Activated B cell treated with CpG ODN at 0.5 μM for 24 hours (primary cell): ENCODE results near the gene SETD1B. TPM values are rescaled to one million over a fixed set of nuclear protein-coding genes. Genes with fewer than 3 reads are reported as not detected.
"Not testable (repeated sequence)": the region's sequence is repeated elsewhere in the genome, so short reads cannot be mapped to it uniquely, and the experiment has no call there.

Experiments
- ATAC-seq: fragments of 200-7000 bp; cut with Tn5 transposase; one replicate; pipeline ENCODE4 v1.10.0; 2021; ENCODE audit warnings: low read depth, mild to moderate bottlenecking, moderate library complexity
- CTCF ChIA-PET: fragments of 350-600 bp; sonication (Branson Sonifier 250); formaldehyde crosslinking; loops from one replicate; lab custom pipeline; 2021; ENCODE audit warnings: antibody characterized with exemption; lab: Charles Lee
- POLR2A ChIA-PET: fragments of 350-600 bp; sonication (Branson Sonifier 250); formaldehyde crosslinking; loops from one replicate; lab custom pipeline; 2021; ENCODE audit warnings: antibody characterized with exemption; lab: Charles Lee
- DNase-seq: peaks from one replicate; pipeline ENCODE4 v3.0.0; 2022
- H3K27ac Mint-ChIP-seq: one replicate; pipeline ENCODE4 v1.8.0; 2020; ENCODE audit warnings: mixed read lengths
- H3K27me3 Mint-ChIP-seq: one replicate; pipeline ENCODE4 v1.8.0; 2021; ENCODE audit warnings: mixed read lengths
- H3K36me3 Mint-ChIP-seq: one replicate; pipeline ENCODE4 v1.8.0; 2021; ENCODE audit warnings: low read depth, mixed read lengths
- H3K4me1 Mint-ChIP-seq: one replicate; pipeline ENCODE4 v1.8.0; 2021; ENCODE audit warnings: mixed read lengths
- H3K4me3 Mint-ChIP-seq: one replicate; pipeline ENCODE4 v1.8.0; 2020; ENCODE audit warnings: mild to moderate bottlenecking, mixed read lengths
- H3K9me3 Mint-ChIP-seq: one replicate; pipeline ENCODE4 v1.8.0; 2020; ENCODE audit warnings: mixed read lengths
- CTCF ChIP-seq: fragments of 200-600 bp; IDR thresholded peaks from one replicate; pipeline ENCODE4 v1.8.0; 2022; ENCODE audit warnings: antibody characterized with exemption, mild to moderate bottlenecking
- intact Hi-C: fragments of 100-400 bp; cut with micrococcal nuclease; formaldehyde crosslinking; loops from one replicate; pipeline ENCODE4 v1.15.1; 2024
- total RNA-seq: library from RNA; stranded (reverse); gene quantifications from 2 replicates; pipeline ENCODE4 v1.2.3, GENCODE V29; 2022

SETD1B gene
- total RNA-seq, 1 donor from 2014 or later, result 40.3 TPM

GRCh38 chr12:121861636-121862254, 57.9 kb downstream of the SETD1B start:
- H3K36me3 Mint-ChIP-seq, result no peaks in the 10 kb centered on the region
- no peaks in the 10 kb centered on the region for H3K9me3 Mint-ChIP-seq
- H3K27ac Mint-ChIP-seq, result no peak overlapping the region
- ChIA-PET CTCF (no interaction called here), POLR2A (no interaction called here)
- ATAC-seq (no peak), DNase-seq (no peak)
- no peak for TF ChIP-seq CTCF
- intact Hi-C loops, result no loop called here
- H3K4me3 Mint-ChIP-seq, result no peak overlapping the region
- H3K27me3 Mint-ChIP-seq, result no peaks in the 10 kb centered on the region
- no peaks in the 10 kb centered on the region for H3K4me1 Mint-ChIP-seq

GRCh38 chr12:121866331-121866730, 62.5 kb downstream of the SETD1B start:
- no peak for TF ChIP-seq CTCF
- Mint-ChIP-seq H3K27me3 (no peaks in the 10 kb centered on the region), H3K9me3 (no peaks in the 10 kb centered on the region), H3K27ac (no peak overlapping the region), H3K4me3 (no peak overlapping the region), H3K4me1 (no peaks in the 10 kb centered on the region), H3K36me3 (no peaks in the 10 kb centered on the region)
- intact Hi-C loops, result no loop called here
- DNase-seq, result no peak
- ATAC-seq, result no peak
- POLR2A ChIA-PET, result no interaction called here
- CTCF ChIA-PET, result interaction anchor here (0.7 kb wide), 1 partner anchor 61 kb away, joined by 3 read pairs; no protein-coding TSS in a partner anchor

- H3K4me3 Mint-ChIP-seq, ATAC-seq, H3K4me1 Mint-ChIP-seq, DNase-seq, H3K9me3 Mint-ChIP-seq, H3K36me3 Mint-ChIP-seq, CTCF ChIA-PET, H3K27ac Mint-ChIP-seq, intact Hi-C loops, H3K27me3 Mint-ChIP-seq: not testable (repeated sequence)
- POLR2A ChIA-PET, result interaction anchor here (0.7 kb wide), 1 partner anchor 91 kb away, joined by 5 read pairs; no protein-coding TSS in a partner anchor
Observed at GRCh38 chr12:121869229-121869628, 65.4 kb downstream of the SETD1B start.

DNA sequence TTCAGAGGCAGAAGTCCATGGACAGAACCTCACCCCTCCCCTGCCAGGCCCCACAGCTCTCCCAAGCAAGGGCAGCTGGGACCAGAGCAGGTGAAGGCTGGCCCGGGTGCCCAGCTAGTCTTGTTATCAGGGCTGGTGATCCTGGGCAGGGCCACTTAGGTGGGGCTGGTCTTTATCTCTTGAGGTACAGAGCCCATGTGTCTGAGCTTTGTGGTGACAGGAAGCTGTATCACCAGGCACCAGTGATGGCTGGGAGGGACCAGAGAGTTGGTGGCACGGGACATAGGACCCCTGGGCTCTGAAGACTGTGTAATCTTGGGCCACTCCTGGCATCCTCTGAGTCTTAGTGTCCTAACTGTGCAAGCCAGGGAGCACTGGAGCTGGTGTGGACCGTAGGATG, 67.7 kb downstream of the SETD1B start:
- CTCF ChIA-PET, result no interaction called here
- POLR2A ChIA-PET, result no interaction called here
- no peaks in the 10 kb centered on the region for H3K9me3 Mint-ChIP-seq
- ATAC-seq (no peak), DNase-seq (no peak)
- no peaks in the 10 kb centered on the region for H3K27me3 Mint-ChIP-seq
- H3K4me1 Mint-ChIP-seq, result peaks cover 2% of the 10 kb centered on the region
- no peak overlapping the region for H3K4me3 Mint-ChIP-seq
- intact Hi-C loops, result no loop called here
- no peak overlapping the region for H3K27ac Mint-ChIP-seq
- no peak for TF ChIP-seq CTCF
- no peaks in the 10 kb centered on the region for H3K36me3 Mint-ChIP-seq

DNA sequence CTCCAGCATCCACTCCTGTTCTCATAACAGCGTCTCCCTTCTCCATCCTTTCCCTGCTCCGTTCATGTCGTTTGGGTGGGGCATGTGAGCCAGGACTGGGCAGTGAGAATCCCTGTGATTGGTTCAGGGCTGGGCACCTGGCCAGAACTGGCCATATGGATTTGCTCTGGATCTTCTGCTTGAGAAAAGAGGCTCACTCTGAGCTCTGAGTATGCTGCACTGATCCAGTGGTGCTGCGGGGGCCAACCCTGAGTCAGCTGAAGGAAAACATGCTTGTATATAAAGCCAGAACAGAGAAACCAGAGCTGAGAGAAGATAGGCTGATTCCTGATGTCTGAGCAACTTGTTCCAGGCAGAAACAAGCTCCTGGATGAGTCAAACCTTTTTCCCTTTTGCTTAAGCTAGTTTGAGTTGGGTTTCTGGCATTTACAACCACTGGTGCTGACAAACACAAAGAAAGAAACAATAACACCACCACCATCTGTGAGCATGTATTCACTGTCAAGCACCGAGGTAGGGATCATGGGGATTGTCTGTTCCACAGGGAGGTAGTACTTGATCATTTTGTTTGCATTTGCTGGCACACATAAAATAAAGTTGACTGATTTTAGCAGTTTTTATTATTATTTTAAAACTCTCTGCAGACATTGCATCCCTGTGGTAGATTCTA, 68.9 kb downstream of the SETD1B start:
- Mint-ChIP-seq H3K9me3 (no peaks in the 10 kb centered on the region), H3K27ac (no peak overlapping the region), H3K4me3 (no peak overlapping the region), H3K36me3 (no peaks in the 10 kb centered on the region), H3K4me1 (peaks cover 2% of the 10 kb centered on the region), H3K27me3 (no peaks in the 10 kb centered on the region)
- ChIA-PET POLR2A (no interaction called here), CTCF (no interaction called here)
- TF ChIP-seq CTCF, result no peak
- intact Hi-C loops, result no loop called here
- ATAC-seq (no peak), DNase-seq (no peak)
